AG04449 (cell line): Measurements from ENCODE around the gene ZNF684.
"Not testable (repeated sequence)": the region's sequence is repeated elsewhere in the genome, so short reads cannot be mapped to it uniquely, and the experiment has no call there.

Experiments
- CTCF ChIA-PET: fragments of 350-600 bp; formaldehyde crosslinking; extraction: SDS; loops from one replicate; lab custom pipeline; 2021; ENCODE audit warnings: antibody characterized with exemption; lab: Yijun Ruan, JAX
- POLR2A ChIA-PET: fragments of 400-600, 350-600 bp; formaldehyde crosslinking; extraction: SDS; loops from one replicate; lab custom pipeline; 2020; ENCODE audit warnings: antibody characterized with exemption, inconsistent platforms; lab: Yijun Ruan, JAX
- DNase-seq: peaks from one replicate; pipeline ENCODE4 v3.0.0-alpha.2; 2010; ENCODE audit warnings: low read depth, low spot score
- H3K4me3 ChIP-seq: 2 replicates; pipeline ENCODE4 v1.5.1; 2011; ENCODE audit warnings: low read depth, mild to moderate bottlenecking, control low read depth, low read length
- TF ChIP-seq, protein P1 (sequence below): IDR thresholded peaks from one replicate; pipeline ENCODE4 v1.5.1; 2011; ENCODE audit warnings: mild to moderate bottlenecking, moderate library complexity, low read length, control low read depth, inconsistent platforms; ENCODE audit not compliant: insufficient read depth; ENCODE audit errors: missing control alignments

Gene ZNF684

DNA sequence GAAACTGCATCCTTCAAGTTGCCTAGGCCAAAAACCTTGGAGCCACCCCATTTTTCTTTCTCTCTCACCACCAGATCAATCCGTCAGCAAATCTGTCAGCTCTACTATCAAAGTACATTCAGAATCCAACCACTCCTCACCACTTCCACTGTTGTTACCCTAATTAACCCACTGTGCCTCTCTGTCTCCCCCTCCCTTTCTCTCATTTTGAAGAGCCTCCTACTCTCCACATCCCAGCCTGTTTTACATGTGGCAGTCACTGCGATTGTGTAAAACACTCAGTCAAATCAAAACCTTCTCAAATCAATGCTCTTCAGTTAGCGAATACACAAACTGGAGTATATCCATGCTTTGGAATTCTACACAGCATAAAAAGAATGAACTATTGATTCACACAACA, 33.1 kb downstream of the ZNF684 start:
- TF ChIP-seq, protein P1, sequence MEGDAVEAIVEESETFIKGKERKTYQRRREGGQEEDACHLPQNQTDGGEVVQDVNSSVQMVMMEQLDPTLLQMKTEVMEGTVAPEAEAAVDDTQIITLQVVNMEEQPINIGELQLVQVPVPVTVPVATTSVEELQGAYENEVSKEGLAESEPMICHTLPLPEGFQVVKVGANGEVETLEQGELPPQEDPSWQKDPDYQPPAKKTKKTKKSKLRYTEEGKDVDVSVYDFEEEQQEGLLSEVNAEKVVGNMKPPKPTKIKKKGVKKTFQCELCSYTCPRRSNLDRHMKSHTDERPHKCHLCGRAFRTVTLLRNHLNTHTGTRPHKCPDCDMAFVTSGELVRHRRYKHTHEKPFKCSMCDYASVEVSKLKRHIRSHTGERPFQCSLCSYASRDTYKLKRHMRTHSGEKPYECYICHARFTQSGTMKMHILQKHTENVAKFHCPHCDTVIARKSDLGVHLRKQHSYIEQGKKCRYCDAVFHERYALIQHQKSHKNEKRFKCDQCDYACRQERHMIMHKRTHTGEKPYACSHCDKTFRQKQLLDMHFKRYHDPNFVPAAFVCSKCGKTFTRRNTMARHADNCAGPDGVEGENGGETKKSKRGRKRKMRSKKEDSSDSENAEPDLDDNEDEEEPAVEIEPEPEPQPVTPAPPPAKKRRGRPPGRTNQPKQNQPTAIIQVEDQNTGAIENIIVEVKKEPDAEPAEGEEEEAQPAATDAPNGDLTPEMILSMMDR, result no peak
- no peak overlapping the region for H3K4me3 ChIP-seq
- ChIA-PET POLR2A (no interaction called here), CTCF (interaction anchor here (1.4 kb wide), 1 partner anchor 104 kb away, joined by 3 read pairs; no protein-coding TSS in a partner anchor)
- no peak for DNase-seq

DNA sequence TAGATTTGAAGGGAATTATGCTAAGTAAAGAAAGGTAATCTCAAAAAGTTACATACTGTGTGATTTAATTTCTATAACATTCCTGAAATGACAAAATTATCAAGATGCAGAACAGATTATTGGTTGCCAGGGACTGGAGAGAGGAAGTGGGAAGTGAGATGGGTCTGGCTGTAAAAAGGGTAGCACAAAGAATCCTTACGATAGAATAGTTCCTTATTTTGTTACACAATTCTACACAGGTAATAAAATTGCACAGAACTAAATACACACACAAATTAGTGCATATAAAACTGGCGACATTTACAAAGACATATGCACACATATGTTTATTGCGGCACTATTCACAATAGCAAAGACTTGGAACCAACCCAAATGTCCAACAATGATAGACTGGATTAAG, 33.5 kb downstream of the ZNF684 start:
- ChIA-PET CTCF (no interaction called here), POLR2A (no interaction called here)
- no peak overlapping the region for H3K4me3 ChIP-seq
- no peak for DNase-seq
- TF ChIP-seq, protein P1, result no peak

DNA sequence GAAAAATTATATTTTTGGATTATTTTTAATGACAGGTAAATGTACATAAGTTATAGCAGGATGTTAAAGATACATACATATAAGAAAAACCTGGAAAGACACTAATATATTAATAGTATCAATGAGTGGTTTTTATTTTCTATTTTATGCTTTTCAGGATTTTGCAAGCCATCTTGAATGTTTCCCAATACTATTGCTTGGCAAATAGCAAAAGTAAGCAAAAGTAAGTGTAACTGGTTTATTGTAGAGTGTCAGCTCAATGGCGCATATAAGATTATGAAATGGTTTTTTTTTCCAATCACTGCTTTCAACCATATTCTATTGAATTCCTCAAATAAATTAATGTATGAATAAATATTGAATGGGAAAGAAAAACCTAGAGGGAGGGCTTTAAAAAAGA, 36.4 kb downstream of the ZNF684 start:
- H3K4me3 ChIP-seq, result no peak overlapping the region
- DNase-seq, result no peak
- ChIA-PET CTCF (interaction anchor here (1.3 kb wide), 1 partner anchor 35 kb away, joined by 5 read pairs; no protein-coding TSS in a partner anchor), POLR2A (no interaction called here)
- TF ChIP-seq, protein P1, result no peak

DNA sequence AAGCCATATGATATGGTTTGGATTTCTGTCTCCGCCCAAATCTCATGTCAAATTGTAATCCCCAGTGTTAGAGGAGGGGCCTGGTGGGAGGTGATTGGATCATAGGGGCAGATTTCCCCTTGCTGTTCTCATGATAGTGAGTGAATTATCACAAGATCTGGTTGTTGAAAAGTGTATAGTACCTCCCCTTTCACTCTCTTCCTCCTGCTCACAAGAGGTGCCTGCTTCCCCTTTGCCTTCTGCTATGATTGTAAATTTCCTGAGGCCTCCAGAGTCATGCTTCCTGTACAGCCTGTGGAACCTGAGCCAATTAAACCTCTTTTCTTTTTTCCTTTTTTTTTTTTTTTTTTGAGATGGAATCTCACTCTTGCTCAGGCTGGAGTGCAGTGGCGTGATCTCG, 43.4 kb downstream of the ZNF684 start:
- not testable (repeated sequence) for DNase-seq

DNA sequence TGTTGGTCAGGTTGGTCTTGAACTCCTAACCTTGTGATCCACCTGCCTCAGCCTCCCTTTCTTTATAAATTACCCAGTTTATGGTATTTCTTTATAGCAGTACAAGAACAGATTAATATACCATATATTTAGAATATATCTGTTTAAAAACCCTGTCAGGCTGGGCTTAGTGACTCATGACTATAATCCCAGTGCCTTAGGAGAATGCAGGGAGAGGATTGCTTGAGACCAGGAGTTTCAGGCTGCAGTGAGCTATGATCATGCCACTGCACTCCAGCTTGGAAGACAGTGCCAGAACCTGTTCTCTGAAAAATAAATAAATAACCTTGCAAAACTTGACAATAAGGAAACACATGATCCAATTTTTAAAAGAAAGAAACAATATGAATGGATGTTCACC, 43.9 kb downstream of the ZNF684 start:
- H3K4me3 ChIP-seq, result no peak overlapping the region
- TF ChIP-seq, protein P1, result no peak
- DNase-seq, result no peak
- CTCF ChIA-PET, result interaction anchor here (1.3 kb wide), 1 partner anchor 42 kb away, joined by 3 read pairs; no protein-coding TSS in a partner anchor
- POLR2A ChIA-PET, result no interaction called here

More for the DNA sequence above, 43.4 kb downstream of the ZNF684 start:
- CTCF ChIA-PET, result interaction anchor here (1.3 kb wide), 1 partner anchor 42 kb away, joined by 3 read pairs; no protein-coding TSS in a partner anchor
- POLR2A ChIA-PET, H3K4me3 ChIP-seq: not testable (repeated sequence)

DNA sequence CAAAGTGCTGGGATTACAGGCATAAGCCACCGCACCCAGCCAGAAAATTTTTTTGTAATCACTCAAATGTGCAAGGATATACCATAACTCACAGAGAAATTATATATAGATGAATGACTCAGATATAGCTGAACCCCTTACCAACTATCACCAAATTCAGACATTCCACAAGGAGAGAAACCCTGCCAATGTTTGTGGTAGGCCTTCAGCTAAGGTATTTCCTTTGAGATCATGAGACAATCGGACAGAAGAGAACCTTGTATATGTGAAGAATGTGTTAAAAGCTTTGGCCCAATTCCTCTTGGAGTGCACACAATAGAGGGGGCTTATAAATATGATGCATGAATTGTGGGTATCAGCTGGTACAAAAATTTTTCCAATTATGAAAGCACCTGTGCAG, 50.7 kb downstream of the ZNF684 start:
- DNase-seq, result no peak
- ChIA-PET POLR2A (no interaction called here), CTCF (interaction anchor here (1.0 kb wide), 1 partner anchor 10 kb away, joined by 3 read pairs; no protein-coding TSS in a partner anchor)
- TF ChIP-seq, protein P1, result no peak
- H3K4me3 ChIP-seq, result no peak overlapping the region

DNA sequence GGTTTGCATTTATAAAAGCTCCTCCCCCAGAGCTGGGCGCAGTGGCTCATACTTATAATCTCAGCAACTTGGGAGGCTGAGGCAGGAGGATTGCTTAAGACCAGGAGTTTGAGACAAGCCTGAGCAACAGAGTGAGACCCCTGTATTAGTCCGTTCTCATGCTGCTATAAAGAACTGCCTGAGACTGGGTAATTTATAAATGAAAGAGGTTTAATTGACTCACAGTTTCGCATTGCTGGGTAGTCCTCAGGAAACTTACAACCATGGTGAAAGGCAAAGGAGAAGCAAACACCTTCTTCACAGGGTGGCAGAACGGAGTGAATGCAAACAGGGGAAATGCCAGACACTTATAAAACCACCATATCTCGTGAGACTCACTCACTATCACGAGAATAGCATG, 52.5 kb downstream of the ZNF684 start:
- ChIA-PET CTCF (no interaction called here), POLR2A (no interaction called here)
- DNase-seq, result no peak
- TF ChIP-seq, protein P1, result no peak
- H3K4me3 ChIP-seq, result no peak overlapping the region
